ENCODE data around the gene TAT.
"Not testable (repeated sequence)": the region's sequence is repeated elsewhere in the genome, so short reads cannot be mapped to it uniquely, and the experiment has no call there.

The TAT gene

GRCh38 chr16:71576971-71577370, at the start of gene TAT:
Gene TAT (minus strand): TSS chr16:71577092. CDS start chr16:71576415, 677 bp downstream.
- no peak for DNase-seq

- DNase-seq = peak; percentile 52 to 84
Measured at GRCh38 chr16:71626018-71626857, 49.3 kb upstream of the TAT start, which contains the start of gene MARVELD3. Gene MARVELD3 (plus strand): TSS chr16:71626184. CDS start chr16:71626230, 46 bp downstream.

DNA sequence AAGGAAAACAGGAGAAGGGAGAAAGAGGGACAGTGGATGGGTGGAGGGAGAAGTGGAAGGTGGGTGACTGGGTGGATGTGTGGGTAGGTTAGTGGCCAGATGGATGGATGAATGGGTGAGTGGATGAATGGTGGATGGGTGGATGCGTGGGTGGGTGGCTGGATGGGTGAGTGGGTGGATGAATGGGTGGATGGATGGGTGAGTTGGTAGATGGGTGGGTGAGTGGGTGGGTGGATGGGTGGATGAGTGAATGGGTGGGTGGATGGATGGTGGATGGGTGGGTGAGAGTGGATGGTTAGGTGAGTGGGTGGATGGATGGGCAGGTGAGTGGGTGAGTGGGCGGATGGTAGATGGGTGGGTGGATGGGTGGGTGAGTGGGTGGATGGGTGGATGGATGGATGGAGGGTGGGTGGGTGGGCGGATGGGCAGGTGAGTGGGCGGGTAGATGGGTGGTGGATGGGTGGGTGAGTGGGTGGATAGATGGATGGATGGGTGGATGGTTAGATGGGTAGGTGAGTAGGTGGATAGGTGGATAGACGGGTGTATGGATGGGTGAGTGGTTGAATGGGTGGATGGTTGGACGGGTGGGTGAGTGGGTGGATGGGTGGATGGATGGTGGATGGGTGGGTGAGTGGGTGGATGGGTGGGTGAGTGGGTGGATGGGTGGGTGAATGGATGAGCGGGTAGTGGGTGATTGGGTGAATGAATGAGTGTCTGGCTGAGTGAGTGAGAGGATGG, 48.4 kb upstream of the TAT start:
- DNase-seq = no peak

- DNase-seq = no peak
Measured at GRCh38 chr16:71623597-71623996, 46.7 kb upstream of the TAT start.

DNA sequence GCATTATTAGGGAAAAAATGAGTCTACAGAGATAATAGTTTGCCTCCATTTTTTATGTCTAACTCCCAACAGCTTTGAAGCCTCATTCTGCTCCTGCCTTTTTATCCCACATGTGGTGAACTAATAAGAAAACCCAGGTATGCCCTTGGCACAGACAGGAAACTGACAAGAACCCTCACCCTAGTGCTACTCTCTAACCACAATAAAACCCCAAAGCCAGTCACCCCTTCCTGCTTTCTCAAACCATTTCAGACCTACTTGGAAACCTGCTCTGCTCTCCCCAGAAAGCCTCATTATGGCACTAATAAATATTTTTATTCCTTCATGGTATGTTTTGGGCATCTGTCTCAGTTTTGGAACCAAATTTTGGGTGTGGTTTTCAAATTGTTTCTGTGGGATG, 45.2 kb upstream of the TAT start:
- DNase-seq = no peak

GRCh38 chr16:71618429-71618828, 41.5 kb upstream of the TAT start:
- DNase-seq = no peak

DNA sequence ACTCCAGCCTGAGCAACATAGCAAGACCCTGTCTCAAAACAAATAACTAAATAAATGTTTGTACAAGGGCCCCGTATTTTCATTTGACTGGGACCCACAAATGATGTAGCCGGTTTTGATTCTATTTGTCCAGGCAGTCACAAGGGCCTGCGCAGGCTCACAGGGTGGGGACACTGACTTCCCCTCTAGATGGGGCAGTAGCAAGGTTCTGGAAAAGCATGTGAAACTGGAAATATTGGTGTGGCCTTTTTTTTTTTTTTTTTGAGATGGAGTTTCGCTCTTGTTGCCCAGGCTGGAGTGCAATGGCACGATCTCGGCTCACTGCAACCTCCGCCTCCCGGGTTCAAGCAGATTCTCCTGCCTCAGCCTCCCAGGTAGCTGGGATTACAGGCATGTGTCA, 38.1 kb upstream of the TAT start:
- not testable (repeated sequence) for DNase-seq

DNA sequence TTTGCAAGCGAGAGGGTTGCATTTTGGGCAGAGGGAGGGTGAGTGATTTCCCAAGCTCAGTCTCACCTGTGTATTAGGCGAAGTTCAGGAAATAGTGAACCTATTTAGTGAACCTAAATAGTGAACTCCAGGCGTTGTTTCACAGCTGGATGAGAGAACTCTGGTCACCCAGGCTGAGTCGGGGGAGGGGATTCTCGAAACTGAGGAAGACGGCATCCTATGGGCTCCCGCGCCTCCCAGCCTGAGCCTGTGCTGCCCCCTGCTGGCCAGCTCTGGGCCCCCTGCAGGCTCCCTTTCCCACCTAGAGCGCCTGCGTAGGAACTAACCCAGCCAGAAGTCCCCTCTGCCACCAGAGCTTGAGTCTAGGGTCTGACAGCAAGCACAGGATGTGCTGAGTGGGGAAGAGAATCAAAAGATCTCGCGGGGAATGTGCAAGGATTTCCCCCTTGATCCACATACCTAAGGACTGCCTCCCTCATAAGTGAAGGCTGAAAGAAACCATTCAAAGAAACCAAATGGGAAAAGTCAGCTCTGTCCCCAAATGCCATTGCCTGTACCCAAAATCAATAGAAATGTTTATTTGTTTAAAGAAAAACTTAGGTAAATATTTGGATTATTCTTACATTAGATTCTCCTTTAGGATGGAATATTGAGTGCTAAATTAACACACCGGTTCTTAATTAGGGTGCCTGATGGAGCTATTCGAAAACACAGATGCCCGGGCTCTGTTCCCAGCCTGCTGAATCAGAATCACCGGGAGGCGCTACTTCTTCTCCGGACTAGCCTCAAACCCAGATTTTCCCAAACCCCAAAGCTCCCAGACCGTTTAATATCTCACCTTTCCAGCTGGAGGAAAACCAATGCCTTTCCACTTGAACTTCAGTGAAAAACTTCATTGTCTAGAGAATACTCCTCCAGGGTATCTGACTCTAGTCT, 34.3 kb upstream of the TAT start:
- peak; percentile 31 to 85 for DNase-seq

DNA sequence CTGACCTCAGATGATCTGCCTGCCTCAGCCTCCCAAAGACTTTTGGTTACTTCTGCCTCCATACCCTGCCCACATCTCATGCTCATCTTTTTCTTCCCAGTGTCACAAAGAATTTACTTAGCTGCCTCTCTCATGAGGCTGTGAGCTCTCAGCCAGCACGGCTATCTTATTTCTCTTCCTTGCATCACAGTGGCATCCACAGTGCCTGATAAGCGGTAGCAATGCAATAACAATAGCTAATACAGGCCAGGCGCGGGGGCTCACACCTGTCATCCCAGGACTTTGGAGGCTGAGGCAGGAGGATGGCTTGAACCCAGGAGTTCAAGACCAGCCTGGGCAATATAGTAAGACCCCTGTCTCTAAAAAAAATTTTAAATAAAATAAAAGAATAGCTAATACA, 33.6 kb upstream of the TAT start:
- DNase-seq = no peak

DNA sequence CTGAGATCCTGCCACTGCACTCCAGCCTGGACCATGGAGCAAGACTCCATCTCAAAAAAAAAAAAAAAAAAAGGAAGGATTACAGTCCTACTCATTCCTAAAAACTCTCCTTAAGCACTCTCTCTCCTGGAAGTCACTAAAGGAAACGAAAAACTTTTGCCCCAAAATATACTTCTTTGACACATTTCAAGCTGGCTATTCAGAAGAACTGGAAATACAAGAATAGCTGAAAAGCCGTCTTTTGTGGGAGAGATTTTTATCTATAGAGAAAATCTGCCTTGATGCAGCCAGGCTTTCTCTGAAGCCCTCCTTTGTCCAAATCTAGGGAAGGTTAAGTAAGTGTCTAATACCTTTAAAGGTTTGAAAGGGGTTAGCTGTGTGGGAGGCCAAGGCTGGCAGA, 32.2 kb upstream of the TAT start:
- no peak for DNase-seq

DNA sequence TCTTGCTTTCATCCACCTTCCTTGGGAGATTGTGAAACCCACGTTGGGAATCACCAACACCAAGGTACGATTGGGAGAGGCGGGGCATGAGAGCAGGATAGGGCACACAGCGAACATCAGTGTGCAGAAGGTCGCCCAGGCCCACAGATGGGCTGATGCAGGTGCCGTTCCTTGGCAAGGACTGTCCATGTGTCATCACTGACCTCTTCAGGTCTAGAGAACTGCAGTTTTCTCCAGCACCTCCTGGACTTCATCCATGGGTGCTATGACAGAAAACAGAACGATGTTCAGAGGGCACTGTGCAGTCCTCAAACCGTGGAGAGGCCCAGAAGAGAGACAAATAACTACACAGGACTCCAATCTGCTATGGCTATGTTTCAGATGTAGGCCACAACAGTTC, 23.9 kb upstream of the TAT start:
- DNase-seq = no peak

GRCh38 chr16:71598426-71598825, 21.5 kb upstream of the TAT start:
- not testable (repeated sequence) for DNase-seq

GRCh38 chr16:71595340-71595826, 18.5 kb upstream of the TAT start:
- not testable (repeated sequence) for DNase-seq

- no peak for DNase-seq
Measured at GRCh38 chr16:71594000-71594646, 17.2 kb upstream of the TAT start.

GRCh38 chr16:71593048-71593999, 16.4 kb upstream of the TAT start:
- no peak for DNase-seq

- DNase-seq = no peak
Measured at GRCh38 chr16:71591917-71592316, 15.0 kb upstream of the TAT start.

DNA sequence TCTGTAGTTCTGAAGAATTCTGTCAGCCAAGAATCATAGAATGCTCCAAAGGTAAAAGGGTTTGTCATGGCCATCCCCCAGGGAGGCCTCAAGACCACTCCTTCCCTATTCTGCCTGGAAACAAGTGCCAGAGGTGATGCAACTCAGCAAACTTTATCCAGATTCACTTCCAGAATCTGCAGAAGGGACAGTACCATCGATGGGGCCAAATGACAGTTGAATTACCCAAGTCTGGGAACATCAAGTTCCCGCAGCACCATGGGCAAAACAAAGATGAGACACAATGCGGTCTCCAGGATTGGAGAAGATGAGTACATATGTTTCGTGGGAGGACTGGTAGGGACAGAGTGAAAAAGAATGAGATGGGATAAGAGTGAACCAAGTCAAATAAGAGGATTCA, 13.7 kb upstream of the TAT start:
- DNase-seq = no peak

- DNase-seq = not testable (repeated sequence)
Measured at GRCh38 chr16:71590071-71590470, 13.2 kb upstream of the TAT start.

GRCh38 chr16:71589334-71589733, 12.4 kb upstream of the TAT start:
- not testable (repeated sequence) for DNase-seq

DNA sequence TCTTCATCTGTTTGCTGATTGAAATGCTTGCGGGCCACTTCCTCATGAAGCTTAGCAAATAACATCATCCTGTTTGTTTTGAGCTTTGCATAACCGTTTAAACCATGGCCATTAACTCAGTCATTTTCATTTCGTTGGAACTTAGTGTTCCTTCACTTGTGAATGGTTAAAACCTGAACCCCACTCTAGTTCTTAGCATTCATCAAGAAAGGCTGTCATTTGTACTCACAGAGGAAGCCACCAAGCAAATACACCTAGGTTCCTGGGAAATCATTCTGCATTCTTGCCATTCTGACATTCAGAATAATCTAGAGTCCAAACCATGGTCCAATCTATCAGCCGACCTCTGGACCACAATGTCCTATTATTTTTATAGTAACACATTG, 8.4 kb upstream of the TAT start:
- peak; percentile 67 to 74 for DNase-seq

Data from NCI-H526 (cell line).